ENCODE results near the gene TBC1D22B. TPM values are rescaled to one million over a fixed set of nuclear protein-coding genes. Genes with fewer than 3 reads are reported as not detected.

Gene TBC1D22B
- total and polyA plus RNA-seq, 9 of the 15 experiments (the other 6 are each of a cell fraction or from before 2014, with no cell fraction given) = 4.8 to 24.2 (median 13.5) TPM

GRCh38 chr6:37302086-37302686 is 44.6 kb downstream of the TBC1D22B start (continued):
- TF ChIP-seq IRF1 (CRISPR knock-in tag; IDR thresholded peaks at IDR 0.05; ENCODE audit: borderline replicate concordance) (no peak), RAD21 (CRISPR knock-in tag; conservative IDR thresholded peaks at IDR 0.05 in 1 of 2, IDR thresholded peaks at IDR 0.05 in 1 of 2) (peak; percentile 3 to 49; a peak in 1 of 4 replicates), TARDBP (IDR thresholded peaks at IDR 0.05) (peak; percentile 99), AFF4 (CRISPR knock-in tag; IDR thresholded peaks at IDR 0.05) (no peak), POLR2H (tag; IDR thresholded peaks at IDR 0.05; ENCODE audit: low read depth) (peak; percentile 36; the same call in 1 of the 2 replicates), U2AF2 (optimal IDR thresholded peaks at IDR 0.05; ENCODE audit: low read depth, low read length) (no peak), RAD51 (IDR thresholded peaks at IDR 0.05; ENCODE audit: borderline replicate concordance, low read depth) (peak; percentile 61), FOSL1 (tag; conservative IDR thresholded peaks at IDR 0.05) (peak; percentile 94), ZNF12 (CRISPR knock-in tag; IDR thresholded peaks at IDR 0.05) (no peak), POLR3G (IDR thresholded peaks at IDR 0.05; ENCODE audit: extremely low read depth, insufficient read length, insufficient replicate concordance) (no peak), STAT6 (CRISPR knock-in tag; IDR thresholded peaks at IDR 0.05) (no peak), ARID1B (IDR thresholded peaks at IDR 0.05) (peak; percentile 100), NELFE (IDR thresholded peaks at IDR 0.05; ENCODE audit: insufficient read depth, insufficient read length) (no peak), ETV6 (IDR thresholded peaks at IDR 0.05; ENCODE audit: borderline replicate concordance in 1 of 2, low read depth in 2 of 2, low read length in 1 of 2) (peak in 1 of 2 experiments; percentile 93; a peak in 1 of 4 replicates), ETV6 (CRISPR knock-in tag; IDR thresholded peaks at IDR 0.05; ENCODE audit: borderline replicate concordance) (no peak), ZNF445 (CRISPR knock-in tag; IDR thresholded peaks at IDR 0.05; ENCODE audit: low read depth) (peak; percentile 83), HMGN3 (IDR thresholded peaks at IDR 0.05; ENCODE audit: borderline replicate concordance, extremely low read depth, insufficient read length, low read depth, low read length) (peak; percentile 98), SNAPC5 (CRISPR knock-in tag; IDR thresholded peaks at IDR 0.05) (no peak), FOXK2 (conservative IDR thresholded peaks at IDR 0.05 in 1 of 2, IDR thresholded peaks at IDR 0.05 in 1 of 2; ENCODE audit: low read depth in 2 of 2) (no peak; a peak in 2 of 4 replicates), NCOA4 (IDR thresholded peaks at IDR 0.05; ENCODE audit: partially characterized antibody) (no peak)
